ENCODE results near the gene CHRNB4. TPM values are rescaled to one million over a fixed set of nuclear protein-coding genes. Genes with fewer than 3 reads are reported as not detected.

CHRNB4 gene
- total and polyA plus RNA-seq, 2 of the 8 experiments (the other 6 are each of a cell fraction or from before 2014, with no cell fraction given) = 2.4 to 4.5 TPM

- no peaks in the 10 kb centered on the region for H3K23me2 ChIP-seq (ENCODE audit: low read depth, low read length)
- no peaks in the 10 kb centered on the region for H3K79me2 ChIP-seq (ENCODE audit: control insufficient read depth in 1 of 2, insufficient read depth in 2 of 2, low read length in 2 of 2)
- H3K4me2 ChIP-seq (ENCODE audit: insufficient read depth in 1 of 2, low read depth in 2 of 2, low read length in 2 of 2) = no peak overlapping the region
- no peak overlapping the region for H2AFZ ChIP-seq (ENCODE audit: low read length)
- no peak overlapping the region for H2BK20ac ChIP-seq (ENCODE audit: low read length)
- H3K14ac ChIP-seq (ENCODE audit: insufficient read length) = no peak overlapping the region
- no peak overlapping the region for H2BK15ac ChIP-seq (ENCODE audit: low read length)
- H3K27ac ChIP-seq (ENCODE audit: low read depth, low read length) = no peak overlapping the region
- H3K9me3 ChIP-seq (ENCODE audit: insufficient read depth in 2 of 2, low read depth in 1 of 2, low read length in 1 of 2) = peaks cover 4 to 16% of the 10 kb centered on the region in 2 experiments; a peak in 1 of 4 replicates
- H3K9ac ChIP-seq (replicated peaks in 1 of 4; ENCODE audit: extremely low read depth in 1 of 4, low read depth in 3 of 4, low read length in 3 of 4) = no peak overlapping the region
- TF ChIP-seq HDAC6 (IDR thresholded peaks at IDR 0.05; ENCODE audit: low read depth, low read length) = no peak
- no peak for TF ChIP-seq EP300 (IDR thresholded peaks at IDR 0.05; ENCODE audit: borderline replicate concordance in 1 of 2, low read depth in 2 of 2, low read length in 2 of 2)
- no peak for TF ChIP-seq ATF2 (IDR thresholded peaks at IDR 0.05; ENCODE audit: low read length)
- TF ChIP-seq TAF7 (optimal IDR thresholded peaks at IDR 0.05; ENCODE audit: borderline replicate concordance, low read depth, low read length) = no peak
- TF ChIP-seq JUND (IDR thresholded peaks at IDR 0.05; ENCODE audit: low read length) = no peak
- no peak for TF ChIP-seq MAFK (IDR thresholded peaks at IDR 0.05; ENCODE audit: low read depth, low read length)
- TF ChIP-seq HDAC2 (IDR thresholded peaks at IDR 0.05; ENCODE audit: borderline replicate concordance in 1 of 2, low read depth in 2 of 2, low read length in 2 of 2) = no peak
- no peak for TF ChIP-seq CEBPB (IDR thresholded peaks at IDR 0.05; ENCODE audit: low read depth, low read length)
- TF ChIP-seq NANOG (IDR thresholded peaks at IDR 0.05; ENCODE audit: insufficient read depth, low read depth, low read length, poor library complexity, severe bottlenecking) = no peak
- FAIRE-seq (no peak), DNase-seq (ENCODE audit: low read depth in 1 of 2, low spot score in 2 of 2) (no peak)
- CTCF ChIA-PET (ENCODE audit: partially characterized antibody) = interaction anchor here (2.6 kb wide), 1 partner anchor 16 kb away, joined by 9 read pairs; no protein-coding TSS in a partner anchor
- no peaks in the 10 kb centered on the region for H4K20me1 ChIP-seq (replicated peaks in 1 of 2; ENCODE audit: control insufficient read depth in 1 of 2, insufficient read depth in 2 of 2, low read length in 2 of 2)
- H3K18ac ChIP-seq (ENCODE audit: extremely low read depth, low read length) = no peak overlapping the region
- peaks cover 0 to 3% (median 0%) of the 10 kb centered on the region in 4 experiments; a peak in 1 of 8 replicates for H3K36me3 ChIP-seq (ENCODE audit: control insufficient read depth in 2 of 4, insufficient read depth in 4 of 4, low read length in 3 of 4)
- no peak overlapping the region for H4K91ac ChIP-seq (replicated peaks; ENCODE audit: insufficient read length, low read length)
- H3K23ac ChIP-seq (ENCODE audit: insufficient read length) = no peak overlapping the region
- no peaks in the 10 kb centered on the region for H3K27me3 ChIP-seq (replicated peaks in 1 of 4; ENCODE audit: control insufficient read depth in 3 of 4, extremely low read depth in 1 of 4, insufficient read depth in 3 of 4, low read length in 3 of 4)
- H3K4me3 ChIP-seq (ENCODE audit: extremely low read depth in 1 of 4, insufficient read depth in 2 of 4, low read depth in 3 of 4, low read length in 4 of 4) = no peak overlapping the region
- H3K4me1 ChIP-seq (replicated peaks in 1 of 4; ENCODE audit: control insufficient read depth in 3 of 4, insufficient read depth in 4 of 4, low read length in 3 of 4) = no peaks in the 10 kb centered on the region
- H3K79me1 ChIP-seq (ENCODE audit: low read depth, low read length) = no peaks in the 10 kb centered on the region
- H2BK12ac ChIP-seq (ENCODE audit: low read depth, low read length) = no peak overlapping the region
- POLR2A ChIA-PET (ENCODE audit: partially characterized antibody) = no interaction called here
- no peak overlapping the region for H2BK5ac ChIP-seq (ENCODE audit: low read depth, low read length)
- no peak overlapping the region for H2AK5ac ChIP-seq (ENCODE audit: low read depth, low read length)
- no peak overlapping the region for H3K56ac ChIP-seq (replicated peaks; ENCODE audit: insufficient read length, low read depth, low read length)
- no peak overlapping the region for H4K5ac ChIP-seq (ENCODE audit: insufficient read length, low read depth, low read length)
- no peak overlapping the region for H4K8ac ChIP-seq (ENCODE audit: extremely low read depth, insufficient read depth, low read length)
- no peak overlapping the region for H3K4ac ChIP-seq (replicated peaks; ENCODE audit: insufficient read length, low read depth, low read length)
- H2BK120ac ChIP-seq (replicated peaks; ENCODE audit: low read depth, low read length) = no peak overlapping the region
- WGBS, 2 experiments (ENCODE audit: extremely low coverage in 1 of 2, insufficient coverage in 1 of 2, insufficient read length in 1 of 2, insufficient replicate concordance in 2 of 2, low coverage in 1 of 2, low lambda C conversion rate in 2 of 2, missing lambda C conversion rate in 1 of 2) = 79% methylated on average over 3 of the region's 3 CpGs; no CpG with 5 or more reads in 1 of the 2 experiments
These were observed 37.5 kb downstream of the CHRNB4 start for GRCh38 chr15:78603467-78603866.
